Right renal pelvis (tissue), 4 donors: ENCODE measurements around the gene PAPSS2. TPM values are rescaled to one million over a fixed set of nuclear protein-coding genes. Genes with fewer than 3 reads are reported as not detected.
"Not testable (repeated sequence)": the region's sequence is repeated elsewhere in the genome, so short reads cannot be mapped to it uniquely, and the experiment has no call there.

Experiments
- DNase-seq, 4 donors: peaks; one replicate each; pipeline ENCODE4 v3.0.0-alpha.2; 2013; ENCODE audit warnings: low read depth in 4 of 4, low spot score in 3 of 4, missing footprints in 1 of 4
- polyA plus RNA-seq, 4 donors: library from polyadenylated mRNA; unstranded; fragments of 120-200 nt; gene quantifications; one replicate each; pipeline ENCODE4 v1.2.1, GENCODE V29; 2013; ENCODE audit not compliant: insufficient read length in 4 of 4

The PAPSS2 gene
- polyA plus RNA-seq, result 10 to 100 TPM; 46.4 to 56.1 (median 51.5) TPM

DNA sequence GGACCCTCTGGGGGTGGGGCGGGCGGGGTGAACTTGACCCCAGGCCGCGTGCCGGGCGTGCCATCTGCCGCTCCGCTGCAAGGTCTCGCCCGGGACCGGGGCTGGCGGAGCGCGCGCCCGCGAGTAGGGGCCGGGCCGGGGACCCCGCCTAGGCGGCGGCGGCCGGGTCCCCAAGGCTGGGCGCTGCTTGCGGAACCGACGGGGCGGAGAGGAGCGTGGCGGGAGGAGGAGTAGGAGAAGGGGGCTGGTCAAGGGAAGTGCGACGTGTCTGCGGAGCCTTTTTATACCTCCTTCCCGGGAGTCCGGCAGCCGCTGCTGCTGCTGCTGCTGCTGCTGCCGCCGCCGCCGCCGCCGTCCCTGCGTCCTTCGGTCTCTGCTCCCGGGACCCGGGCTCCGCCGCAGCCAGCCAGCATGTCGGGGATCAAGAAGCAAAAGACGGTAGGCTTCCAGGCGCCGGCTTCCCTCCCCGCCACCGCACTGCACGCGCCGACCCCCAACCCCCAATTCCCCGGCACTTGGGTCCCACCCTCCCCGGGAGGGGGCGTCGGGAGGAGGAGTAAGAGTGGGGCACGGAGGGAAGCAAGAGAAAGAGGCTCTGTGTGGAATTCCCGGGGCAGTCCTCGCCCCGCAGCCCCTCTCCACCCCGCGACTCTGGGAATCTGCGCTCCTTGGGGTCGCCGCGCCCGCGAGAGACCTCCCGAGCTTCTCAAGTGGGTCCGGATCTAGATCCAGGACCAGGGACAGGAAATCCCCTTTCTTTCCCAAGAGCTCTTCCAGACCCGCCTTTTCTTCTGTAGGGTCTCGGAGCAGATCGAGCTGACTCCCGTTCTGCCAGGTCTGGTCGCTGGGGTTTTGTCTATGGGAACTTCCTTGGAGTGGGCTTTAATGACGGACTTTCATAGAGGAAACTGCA is at the start of gene PAPSS2:
Gene PAPSS2 (plus strand): TSS at position 308 of the 913 bp plus-strand sequence. CDS start 104 bp downstream, at position 412.
- DNase-seq, result peak in 3 of 4 donors; percentile 32 to 47 (median 41)

- not testable (repeated sequence) for DNase-seq
These were observed 48.3 kb upstream of the PAPSS2 start for GRCh38 chr10:87611341-87611740.

DNA sequence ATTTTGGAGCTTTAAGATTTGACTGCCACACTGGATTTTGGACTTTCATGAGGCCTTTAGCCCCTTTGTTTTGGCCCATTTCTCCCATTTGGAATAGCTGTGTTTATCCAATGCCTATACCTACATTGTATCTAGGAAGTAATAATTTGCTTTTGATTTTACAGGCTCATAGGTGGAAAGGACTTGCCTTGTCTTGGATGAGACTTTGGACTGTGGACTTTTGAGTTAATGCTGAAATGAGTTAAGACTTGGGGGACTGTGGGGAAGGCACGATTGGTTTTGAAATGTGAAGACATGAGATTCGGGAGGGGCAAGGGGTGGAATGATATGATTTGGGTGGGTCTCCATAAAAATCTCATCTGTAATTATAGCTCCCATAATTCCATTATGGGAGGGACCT is 47.6 kb upstream of the PAPSS2 start:
- DNase-seq, result no peak

- no peak for DNase-seq
These were observed 45.9 kb upstream of the PAPSS2 start for GRCh38 chr10:87613751-87614150.

- DNase-seq, result no peak
These were observed 43.8 kb upstream of the PAPSS2 start for GRCh38 chr10:87615856-87616255.

DNA sequence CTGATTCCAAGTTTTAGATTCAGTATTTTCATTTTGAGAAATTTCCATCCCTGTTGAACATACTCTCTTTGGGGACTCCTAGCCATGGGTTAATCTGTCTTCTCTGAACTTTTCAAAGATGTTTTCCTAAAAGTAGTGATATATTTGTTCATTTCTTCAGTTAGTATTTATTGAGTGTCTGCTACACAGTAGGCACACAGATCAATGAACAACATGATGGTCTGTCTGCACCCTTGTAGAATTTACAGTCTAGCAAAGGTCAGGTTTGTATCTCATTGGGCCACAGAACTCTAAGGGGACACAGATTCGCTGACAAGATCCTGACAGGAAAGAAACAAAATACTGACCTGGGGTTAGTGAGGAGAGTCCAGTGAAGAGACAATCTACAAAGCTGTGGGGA is 42.2 kb upstream of the PAPSS2 start:
- no peak for DNase-seq

GRCh38 chr10:87618566-87619423 is 40.9 kb upstream of the PAPSS2 start:
- no peak for DNase-seq

GRCh38 chr10:87619705-87620104 is 40.0 kb upstream of the PAPSS2 start:
- DNase-seq, result no peak

GRCh38 chr10:87621440-87621839 is 38.2 kb upstream of the PAPSS2 start:
- not testable (repeated sequence) for DNase-seq

DNA sequence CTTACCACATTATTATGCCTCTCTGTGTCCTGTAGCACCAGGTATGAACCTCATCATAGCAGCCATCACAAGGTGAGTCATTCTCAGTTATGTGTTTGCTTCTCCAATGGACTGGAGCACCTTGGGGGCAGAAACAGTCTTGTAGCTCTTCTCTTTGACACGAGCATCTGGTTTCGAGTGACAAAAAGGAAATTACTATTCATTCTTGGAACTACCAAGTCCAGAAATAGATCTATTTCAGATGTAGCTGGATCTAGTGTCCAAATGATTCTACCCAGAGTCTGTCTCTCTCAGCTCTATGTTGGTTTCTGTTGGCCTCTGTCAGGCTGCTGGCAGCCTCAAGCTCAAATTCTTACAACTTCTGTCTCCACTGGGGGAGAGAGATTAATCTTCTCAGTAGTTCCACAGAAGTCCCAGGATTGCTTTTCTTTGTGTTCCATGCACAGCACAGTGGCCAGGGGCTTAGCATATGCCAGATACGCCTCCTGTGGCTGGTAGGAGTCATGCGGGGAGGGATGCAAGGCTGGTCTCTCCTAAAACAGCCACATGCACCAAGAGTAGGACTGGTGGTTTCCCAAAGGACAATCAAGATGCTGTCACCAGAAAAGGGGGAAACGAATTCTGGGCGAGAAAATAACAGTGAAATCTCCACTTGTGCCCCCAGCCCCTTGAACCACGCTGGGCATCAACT is 37.2 kb upstream of the PAPSS2 start:
- DNase-seq, result no peak

DNA sequence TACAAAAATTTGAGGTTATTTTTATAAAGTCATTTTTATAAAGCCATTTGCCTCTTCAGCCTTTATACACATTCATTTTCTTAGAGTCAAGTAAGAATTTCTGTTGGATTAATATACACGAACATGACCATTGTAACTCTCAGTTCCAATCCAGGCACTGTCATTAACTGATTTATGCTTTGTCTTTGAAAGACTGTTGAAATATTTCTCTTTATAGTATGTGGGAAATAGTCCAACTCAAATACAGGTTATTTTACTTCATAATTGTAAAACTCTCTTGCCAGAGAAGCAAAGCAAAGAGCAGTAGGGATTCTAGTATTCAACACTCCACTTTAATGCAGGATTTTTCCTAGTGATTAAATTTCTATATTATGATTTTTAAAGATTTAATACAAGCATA is 36.5 kb upstream of the PAPSS2 start:
- no peak for DNase-seq

DNA sequence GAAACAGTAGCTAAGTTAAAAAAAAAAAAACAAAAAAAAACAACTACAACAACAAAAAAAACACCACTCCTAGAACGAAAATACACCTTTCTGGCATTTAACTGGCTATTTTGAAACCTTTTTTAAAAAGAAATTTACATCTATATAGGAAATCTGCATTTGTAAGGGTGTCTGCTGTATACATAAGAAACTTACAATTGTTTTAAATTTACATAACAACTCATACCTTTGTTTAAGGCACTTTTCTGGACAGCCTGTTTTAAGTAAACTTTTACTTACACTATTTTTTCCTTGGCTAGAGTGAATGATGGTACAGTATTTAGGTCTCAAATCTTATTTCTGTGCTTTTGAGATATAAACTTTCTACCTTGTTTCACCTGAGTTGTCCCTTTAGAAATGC is 34.0 kb upstream of the PAPSS2 start:
- no peak for DNase-seq

DNA sequence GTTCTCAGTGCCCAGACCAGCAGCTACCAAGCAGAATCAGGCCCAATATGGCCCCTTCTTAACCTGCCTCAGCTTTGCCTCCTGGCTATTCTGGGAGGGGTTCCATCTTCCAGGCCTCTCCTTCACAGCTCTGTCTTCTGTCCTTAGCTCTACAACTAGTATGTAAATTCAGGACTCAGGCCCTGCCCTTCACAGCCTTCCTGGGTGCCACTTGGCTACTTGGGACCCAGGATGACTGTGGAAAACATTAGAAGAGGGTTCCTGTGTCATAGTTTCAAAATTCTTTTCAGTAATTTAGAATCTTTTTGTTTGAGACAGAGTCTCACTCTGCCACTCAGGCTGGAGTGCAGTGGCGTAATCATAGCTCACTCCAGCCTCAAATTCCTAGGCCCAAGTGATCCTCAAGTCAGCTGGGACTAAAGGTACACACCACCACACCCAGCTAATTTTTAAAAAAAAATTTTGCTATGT is 33.2 kb upstream of the PAPSS2 start:
- DNase-seq, result no peak

GRCh38 chr10:87630171-87630570 is 29.5 kb upstream of the PAPSS2 start:
- DNase-seq, result no peak

DNA sequence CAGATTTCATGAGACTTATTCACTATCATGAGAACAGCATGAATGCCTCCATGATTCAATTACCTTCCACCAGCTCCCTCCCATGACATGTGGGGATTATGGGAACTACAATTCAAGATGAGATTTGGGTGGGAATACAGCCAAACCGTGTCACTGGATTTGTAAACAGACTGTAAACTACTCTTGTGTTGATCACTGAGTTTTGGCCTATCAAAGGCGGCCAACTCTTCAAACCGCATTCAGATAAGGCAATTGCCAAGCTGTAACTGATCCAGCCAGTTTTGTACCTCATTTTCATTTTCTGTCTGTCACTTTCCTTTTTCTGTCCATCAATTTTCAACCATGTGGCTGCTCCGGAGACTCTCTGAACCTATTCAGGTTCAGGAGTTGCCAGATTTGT is 27.2 kb upstream of the PAPSS2 start:
- no peak for DNase-seq

DNA sequence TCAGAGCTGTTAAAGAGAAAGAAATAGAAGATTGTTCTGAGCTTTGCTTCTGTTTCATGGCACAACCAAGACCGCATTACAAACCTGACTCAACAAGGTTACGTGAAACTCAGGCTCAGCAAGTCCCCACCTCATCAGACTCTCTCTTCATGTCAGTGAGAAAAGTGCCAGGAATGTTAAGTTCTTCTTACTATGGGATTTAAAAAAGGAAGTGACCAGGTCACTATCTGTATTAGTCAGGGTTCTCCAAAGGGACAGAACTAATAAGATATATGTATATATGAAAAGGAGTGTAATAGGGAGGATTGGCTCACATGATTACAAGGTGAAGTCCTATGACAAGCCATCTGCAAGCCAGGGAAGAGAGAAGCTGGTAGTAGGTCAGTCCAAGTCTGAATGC is 25.4 kb upstream of the PAPSS2 start:
- no peak for DNase-seq

DNA sequence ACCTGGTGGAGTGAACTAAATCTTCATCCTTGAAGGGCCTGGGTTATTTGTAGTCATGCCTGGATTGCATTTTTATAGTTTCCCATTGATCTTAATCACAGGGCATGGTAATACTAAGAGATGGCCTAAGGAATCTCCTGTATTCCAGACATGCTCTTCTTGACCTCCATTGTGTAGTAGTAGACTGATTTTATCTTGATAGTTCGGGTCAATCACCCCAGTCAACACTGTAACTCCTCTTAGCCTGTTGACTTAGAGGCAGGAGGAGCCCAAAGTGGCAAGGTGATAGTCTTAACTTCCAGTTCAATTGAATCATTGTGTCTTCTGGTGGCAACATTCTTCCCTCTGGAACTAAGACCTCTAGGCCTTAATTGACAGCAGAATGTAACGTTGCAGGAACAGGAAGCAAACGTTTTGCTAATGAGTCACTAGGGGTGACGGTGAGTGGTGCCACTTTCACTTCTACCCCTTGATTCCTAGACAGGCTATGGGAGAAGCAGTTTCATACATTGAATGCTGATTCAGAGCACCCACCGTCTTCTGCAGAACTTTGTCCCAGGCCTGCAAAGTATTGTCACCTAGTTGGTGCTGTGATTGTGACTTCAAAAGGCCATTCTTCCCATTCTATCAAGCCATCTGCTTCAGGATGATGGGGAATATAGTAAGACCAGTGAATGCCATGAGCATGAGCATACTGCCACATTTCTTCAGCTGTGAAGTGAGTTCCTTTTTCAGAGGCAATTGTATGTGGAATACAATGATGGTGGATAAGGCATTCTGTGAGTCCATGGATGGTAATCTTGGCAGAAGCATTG is 24.0 kb upstream of the PAPSS2 start:
- DNase-seq, result no peak

DNA sequence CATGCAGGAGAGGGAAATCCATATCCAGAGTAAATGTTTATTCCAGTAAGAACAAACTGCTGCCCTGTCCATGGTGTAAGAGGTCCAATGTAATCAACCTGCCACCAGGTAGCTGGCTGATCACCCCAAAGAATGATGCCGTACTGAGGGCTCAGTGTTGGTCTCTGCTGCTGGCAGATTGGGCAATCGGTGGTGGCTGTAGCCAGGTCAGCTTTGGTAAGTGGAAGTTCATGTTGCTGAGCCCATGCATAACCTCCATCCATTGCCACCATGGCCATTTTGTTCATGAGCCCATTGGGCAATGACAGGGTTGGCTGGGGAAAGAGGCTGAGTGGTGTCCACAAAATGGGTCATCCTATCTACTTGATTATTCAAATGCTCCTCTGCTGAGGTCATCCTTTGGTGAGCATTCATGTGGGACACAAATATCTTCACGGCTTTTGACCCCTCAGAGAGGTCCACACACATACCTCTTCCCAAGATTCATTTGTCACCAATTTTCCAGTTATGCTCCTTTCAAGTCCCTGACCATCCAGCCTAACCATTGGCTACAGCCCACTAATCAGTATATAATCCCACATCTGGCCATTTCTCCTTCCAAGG is 23.3 kb upstream of the PAPSS2 start:
- DNase-seq, result no peak

DNA sequence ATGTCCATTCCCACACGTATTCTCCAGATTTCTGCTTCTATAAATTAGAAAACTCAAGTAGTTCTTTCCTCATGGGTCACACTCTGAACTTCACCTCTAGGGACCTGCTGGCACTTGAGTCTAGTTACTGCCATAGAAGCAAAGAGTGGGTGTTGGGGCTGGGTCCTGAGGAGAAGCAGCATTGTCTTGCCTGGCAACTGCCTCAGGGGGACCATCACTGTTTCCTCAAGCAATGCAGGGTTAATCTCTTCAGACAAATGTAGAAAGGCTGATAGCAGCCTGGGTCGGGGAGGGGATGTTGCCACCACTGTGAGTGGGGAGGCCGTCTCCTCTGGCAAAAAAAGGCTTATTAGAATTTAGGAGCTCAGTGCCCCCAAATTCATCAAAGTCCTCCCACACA is 20.2 kb upstream of the PAPSS2 start:
- DNase-seq, result no peak
